Measurements from ENCODE around the gene ZNF408.
"Not testable (repeated sequence)": the region's sequence is repeated elsewhere in the genome, so short reads cannot be mapped to it uniquely, and the experiment has no call there.

ZNF408 gene

DNA sequence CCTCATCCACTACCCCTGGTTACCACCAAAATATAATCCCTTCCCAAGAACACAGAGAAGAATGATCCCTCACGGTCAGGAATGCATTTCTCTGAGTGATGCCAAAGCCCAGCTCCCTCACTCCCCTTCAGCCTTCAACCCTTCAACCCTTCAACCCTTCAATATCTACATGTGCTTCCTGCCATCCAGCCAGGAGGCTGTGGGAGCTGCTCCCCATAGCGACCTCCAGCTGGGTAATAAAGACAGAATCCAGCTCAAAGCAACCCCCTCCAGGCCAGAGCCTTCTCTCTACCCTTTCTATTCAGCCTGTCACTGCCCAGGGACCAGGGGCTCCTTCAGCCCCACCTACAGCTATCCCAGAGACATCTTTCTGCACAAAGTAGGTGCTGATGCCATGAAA, 3.1 kb upstream of the ZNF408 start:
- no peak for DNase-seq (ENCODE audit: low read depth)

DNA sequence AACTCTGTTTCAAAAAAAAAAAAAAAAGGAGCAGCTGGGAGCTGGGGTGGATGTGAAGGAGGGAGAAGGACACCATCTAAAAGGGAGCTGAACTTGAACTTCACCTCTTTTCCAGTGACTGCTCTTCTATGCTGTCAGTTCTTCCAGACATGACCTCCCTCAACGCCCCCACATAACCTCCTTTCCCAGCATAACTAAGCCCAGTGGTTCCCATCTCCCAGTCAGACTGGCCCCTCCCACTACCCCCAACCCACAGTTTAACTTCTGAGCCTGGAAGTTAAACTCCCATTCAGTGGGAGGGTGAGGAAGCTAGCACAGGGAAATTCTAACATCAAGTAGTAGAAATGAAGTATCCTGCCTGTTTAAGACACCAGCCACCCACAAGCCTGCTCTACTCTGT, 2.2 kb upstream of the ZNF408 start:
- DNase-seq (ENCODE audit: low read depth): no peak

GRCh38 chr11:46701078-46701654, 335 bp downstream of the ZNF408 start:
- no peak for DNase-seq (ENCODE audit: low read depth)

DNA sequence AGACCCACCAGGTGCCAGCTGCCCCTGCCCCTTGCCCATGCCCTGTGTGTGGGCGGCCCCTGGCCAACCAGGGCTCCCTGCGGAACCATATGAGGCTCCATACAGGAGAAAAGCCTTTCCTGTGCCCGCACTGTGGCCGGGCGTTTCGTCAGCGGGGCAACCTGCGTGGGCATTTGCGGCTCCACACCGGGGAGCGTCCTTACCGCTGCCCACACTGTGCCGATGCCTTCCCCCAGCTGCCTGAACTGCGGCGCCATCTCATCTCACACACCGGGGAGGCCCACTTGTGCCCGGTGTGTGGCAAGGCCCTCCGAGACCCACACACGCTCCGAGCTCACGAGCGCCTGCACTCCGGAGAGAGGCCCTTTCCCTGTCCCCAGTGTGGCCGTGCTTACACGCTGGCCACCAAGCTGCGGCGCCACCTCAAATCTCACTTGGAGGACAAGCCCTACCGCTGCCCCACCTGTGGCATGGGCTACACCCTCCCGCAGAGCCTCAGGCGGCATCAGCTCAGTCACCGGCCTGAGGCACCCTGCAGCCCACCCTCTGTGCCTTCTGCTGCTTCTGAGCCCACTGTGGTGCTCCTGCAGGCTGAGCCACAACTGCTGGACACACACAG, 4.3 kb downstream of the ZNF408 start:
- DNase-seq (ENCODE audit: low read depth): no peak

DNA sequence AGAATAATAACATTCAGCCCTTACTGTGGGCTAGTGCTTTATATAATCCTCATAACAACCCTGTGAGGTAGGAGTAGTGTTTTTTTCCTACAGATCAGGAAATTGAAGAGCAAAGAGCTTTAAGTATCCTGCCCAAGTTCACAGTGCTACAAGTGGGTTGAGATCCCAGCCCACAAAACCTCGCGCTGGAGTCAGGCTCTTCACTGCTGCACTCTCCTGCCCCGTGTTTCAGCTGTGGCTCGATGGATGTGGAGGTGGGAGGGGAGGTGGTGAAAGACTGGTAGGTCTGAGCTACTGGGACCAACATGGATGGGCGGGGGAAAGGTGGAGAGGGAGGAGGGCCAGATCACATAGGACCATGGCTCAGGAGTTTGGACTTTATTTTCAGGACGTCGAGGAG, 6.1 kb downstream of the ZNF408 start:
- DNase-seq (ENCODE audit: low read depth): no peak

DNA sequence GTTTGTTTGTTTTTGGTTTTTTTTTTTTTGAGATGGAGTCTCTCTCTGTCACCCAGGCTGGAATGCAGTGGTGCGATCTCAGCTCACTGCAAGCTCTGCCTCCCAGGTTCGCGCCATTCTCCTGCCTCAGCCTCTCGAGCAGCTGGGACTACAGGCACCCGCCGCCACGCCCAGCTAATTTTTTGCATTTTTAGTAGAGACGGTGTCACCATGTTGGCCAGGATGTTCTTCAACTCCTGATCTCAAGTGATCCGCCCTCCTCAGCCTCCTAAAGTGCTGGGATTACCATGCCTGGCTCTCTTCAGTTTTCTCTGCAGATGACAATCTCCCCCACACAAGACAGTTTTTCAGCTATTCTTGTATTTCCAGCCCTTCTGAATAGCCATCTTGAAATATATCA, 8.5 kb downstream of the ZNF408 start:
- not testable (repeated sequence) for DNase-seq (ENCODE audit: low read depth)

- DNase-seq (ENCODE audit: low read depth): peak; percentile 26
Measured at GRCh38 chr11:46710821-46711269, 10.0 kb downstream of the ZNF408 start.

DNA sequence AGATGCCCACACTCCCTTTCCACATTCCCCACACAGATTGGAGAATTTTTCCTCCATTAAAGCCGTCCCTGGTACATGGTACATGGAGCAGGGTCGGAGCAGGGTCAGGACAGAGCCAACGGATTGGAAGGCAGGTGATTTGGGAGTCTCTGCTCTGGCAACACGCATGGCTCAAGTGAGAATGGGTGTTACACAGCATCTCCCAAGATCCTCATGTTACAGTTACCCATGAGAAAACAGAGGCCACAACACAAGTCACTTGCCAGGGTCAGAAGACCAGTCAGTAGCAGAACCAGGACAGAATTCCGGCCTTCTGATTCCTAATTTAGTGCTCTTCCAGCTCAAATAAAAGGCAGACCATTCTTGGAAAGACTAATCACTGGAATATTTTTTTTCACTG, 10.5 kb downstream of the ZNF408 start:
- no peak for DNase-seq (ENCODE audit: low read depth)

GRCh38 chr11:46712874-46713576, 12.2 kb downstream of the ZNF408 start:
- DNase-seq (ENCODE audit: low read depth): no peak

GRCh38 chr11:46717825-46718154, 17.0 kb downstream of the ZNF408 start:
- DNase-seq (ENCODE audit: low read depth): not testable (repeated sequence)

DNA sequence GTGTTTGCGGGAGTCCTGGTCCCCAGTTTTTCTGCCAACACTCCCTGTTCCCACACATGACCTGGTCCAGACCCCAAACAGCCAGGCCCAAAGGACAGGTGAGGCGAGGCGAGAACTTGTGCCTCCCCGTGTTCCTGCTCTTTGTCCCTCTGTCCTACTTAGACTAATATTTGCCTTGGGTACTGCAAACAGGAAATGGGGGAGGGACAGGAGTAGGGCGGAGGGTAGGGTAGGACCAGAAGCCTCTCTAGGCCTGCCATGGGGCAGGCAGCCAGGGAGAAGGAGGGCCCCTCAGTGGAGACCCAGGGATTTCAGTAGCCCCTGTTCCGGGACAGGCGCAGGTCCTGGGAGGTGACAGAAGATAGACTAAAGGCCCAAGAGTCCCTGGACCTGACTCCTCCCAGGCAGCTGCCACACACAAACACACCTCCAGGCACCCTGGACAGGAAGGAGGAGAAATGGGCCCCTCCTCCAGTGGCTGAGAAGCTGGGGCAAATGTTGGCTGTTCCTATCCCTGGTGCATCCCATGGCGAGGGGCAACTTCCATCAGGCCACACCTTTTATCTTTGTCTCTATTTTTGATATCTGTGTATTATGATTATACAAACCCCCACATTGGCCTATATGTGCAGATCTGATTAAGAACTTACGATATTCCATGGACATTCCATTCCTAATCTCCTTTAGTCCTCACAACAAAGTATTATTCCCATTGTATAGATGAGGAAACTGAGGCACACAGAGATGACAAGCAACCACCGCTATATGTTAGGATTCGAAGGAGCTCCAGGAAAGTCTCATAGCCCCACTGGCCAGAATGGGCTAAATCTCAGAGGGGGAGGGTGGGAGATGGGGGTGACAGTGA, 17.6 kb downstream of the ZNF408 start:
- DNase-seq (ENCODE audit: low read depth): no peak

DNA sequence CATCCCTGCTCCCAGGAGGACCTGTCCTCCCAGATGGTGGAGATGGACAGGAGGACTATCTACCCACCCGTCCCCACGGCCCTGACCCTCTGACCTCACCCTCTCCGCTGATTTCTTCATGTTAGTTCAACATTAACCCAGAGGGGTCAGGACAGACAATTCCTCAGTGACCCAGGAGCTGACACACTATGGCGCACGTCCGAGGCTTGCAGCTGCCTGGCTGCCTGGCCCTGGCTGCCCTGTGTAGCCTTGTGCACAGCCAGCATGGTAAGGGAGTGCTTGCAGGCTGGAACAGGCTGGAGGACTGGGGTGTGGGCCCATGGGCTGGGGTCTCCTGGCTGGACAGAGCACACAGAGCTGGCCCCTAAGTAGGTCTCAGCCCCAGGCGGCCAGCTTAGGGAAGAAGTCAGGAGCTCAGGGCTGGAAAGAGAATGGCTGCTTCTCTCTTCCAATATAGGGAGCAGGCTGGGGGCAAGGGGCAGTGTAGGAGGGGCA, 18.3 kb downstream of the ZNF408 start, which contains the start of gene F2:
Gene F2 (plus strand): TSS at position 166 of the 495 bp plus-strand sequence. CDS start 23 bp downstream, at position 189.
- no peak for DNase-seq (ENCODE audit: low read depth)

DNA sequence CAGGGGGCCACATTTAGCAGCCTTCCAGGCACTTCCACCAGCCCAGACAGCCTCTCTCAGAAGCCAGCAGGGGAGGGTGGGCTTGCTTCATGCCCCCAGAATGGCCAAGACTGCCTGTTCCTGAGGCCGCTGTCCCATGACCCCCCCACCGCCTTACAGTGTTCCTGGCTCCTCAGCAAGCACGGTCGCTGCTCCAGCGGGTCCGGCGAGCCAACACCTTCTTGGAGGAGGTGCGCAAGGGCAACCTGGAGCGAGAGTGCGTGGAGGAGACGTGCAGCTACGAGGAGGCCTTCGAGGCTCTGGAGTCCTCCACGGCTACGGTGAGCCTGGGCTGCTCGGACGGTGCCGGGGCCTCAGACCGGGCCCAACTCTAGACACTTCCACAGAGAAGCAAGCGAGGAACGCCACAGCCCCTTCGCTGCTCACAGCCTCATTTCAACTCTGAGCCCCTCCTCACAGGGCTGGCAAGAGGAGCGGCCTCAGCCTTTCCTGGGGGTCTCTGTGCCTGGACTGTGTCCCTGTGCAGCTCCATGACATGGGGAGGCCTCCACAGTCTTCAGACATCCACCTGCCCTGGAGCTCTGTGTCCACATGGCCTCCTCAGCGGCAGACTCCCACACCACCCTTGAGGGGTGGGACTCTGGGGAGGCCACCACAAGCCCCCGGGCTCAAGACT, 18.9 kb downstream of the ZNF408 start:
- no peak for DNase-seq (ENCODE audit: low read depth)

GRCh38 chr11:46721286-46721685, 20.5 kb downstream of the ZNF408 start:
- DNase-seq (ENCODE audit: low read depth): no peak

DNA sequence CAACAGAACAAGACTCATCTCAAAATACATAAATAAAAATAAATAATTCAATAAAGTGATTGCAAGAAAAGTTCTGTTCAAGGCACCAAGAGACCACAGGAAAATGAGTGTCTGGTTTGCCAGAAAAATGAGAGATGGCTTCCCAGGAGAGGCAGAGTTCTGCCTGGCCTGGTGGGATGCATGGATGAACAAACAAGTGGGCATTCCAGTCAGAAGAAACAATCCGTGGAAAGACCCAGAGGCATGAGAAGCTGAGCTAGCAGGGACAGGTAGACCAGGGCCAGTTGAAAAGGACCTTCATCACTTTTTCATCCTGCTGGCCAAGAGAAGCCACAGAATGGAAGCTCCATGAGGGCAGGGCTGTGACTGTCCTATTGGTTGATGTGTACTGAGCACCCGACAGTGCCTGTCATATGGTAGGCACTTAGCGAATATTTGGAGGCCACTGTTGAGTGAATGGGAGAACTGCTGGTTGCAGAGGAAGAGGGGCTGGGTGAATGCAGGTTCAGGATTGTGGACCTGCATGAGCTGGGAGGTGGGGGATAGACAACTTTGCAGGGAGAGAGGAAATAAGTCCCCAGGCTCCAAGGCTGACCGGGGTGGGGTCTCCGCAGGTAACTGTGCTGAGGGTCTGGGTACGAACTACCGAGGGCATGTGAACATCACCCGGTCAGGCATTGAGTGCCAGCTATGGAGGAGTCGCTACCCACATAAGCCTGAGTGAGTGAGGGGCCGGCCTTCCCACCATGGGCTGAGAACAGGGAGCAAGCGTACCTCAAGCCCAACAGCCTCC, 21.9 kb downstream of the ZNF408 start:
- no peak for DNase-seq (ENCODE audit: low read depth)

DNA sequence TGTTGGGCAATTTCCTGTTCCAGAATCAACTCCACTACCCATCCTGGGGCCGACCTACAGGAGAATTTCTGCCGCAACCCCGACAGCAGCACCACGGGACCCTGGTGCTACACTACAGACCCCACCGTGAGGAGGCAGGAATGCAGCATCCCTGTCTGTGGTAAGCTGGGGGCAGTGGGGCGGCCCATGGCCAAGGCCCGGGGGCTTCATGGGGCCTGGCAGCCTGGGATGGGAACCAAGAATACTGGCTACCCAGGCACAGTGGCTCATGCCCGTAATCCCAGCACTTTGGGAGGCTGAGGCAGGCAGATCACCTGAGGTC, 22.5 kb downstream of the ZNF408 start:
- no peak for DNase-seq (ENCODE audit: low read depth)

DNA sequence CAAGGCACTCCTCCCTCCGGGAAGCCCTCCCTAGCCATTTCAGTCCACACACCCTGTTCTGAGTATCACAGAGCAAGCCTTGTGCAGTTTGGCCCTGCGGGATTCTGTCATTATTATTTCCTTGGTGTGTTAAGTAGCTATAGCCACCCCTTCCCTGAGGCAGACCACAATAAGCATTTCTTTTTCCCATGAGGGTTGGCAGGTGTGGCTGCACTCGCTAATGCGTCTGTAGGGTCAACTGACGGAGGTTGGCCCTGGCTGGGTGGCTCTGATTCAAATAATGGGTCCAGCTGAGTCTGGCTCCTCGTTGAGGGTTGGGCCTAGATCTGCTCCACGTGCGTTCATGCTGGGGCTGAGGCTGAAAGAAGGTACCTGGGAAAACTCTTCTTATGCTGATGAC, 23.3 kb downstream of the ZNF408 start:
- no peak for DNase-seq (ENCODE audit: low read depth)

GRCh38 chr11:46725338-46726205, 24.7 kb downstream of the ZNF408 start:
- no peak for DNase-seq (ENCODE audit: low read depth)

- DNase-seq (ENCODE audit: low read depth): no peak
Measured at GRCh38 chr11:46726206-46726862, 25.5 kb downstream of the ZNF408 start.
